ENCODE results near the gene EXOC4. TPM values are rescaled to one million over a fixed set of nuclear protein-coding genes. Genes with fewer than 3 reads are reported as not detected.

EXOC4 gene
- total RNA-seq, 4 donors from 2014 or later: 59.2 to 88.7 (median 71.6) TPM

- ATAC-seq (ENCODE audit: low FRiP score) (no peak), DNase-seq (ENCODE audit: low spot score) (no peak)
- no peak for TF ChIP-seq CTCF (IDR thresholded peaks at IDR 0.05)
Observed at GRCh38 chr7:133712544-133712943, 459.7 kb downstream of the EXOC4 start.

GRCh38 chr7:133714654-133715053, 461.8 kb downstream of the EXOC4 start:
- no peak for TF ChIP-seq CTCF (IDR thresholded peaks at IDR 0.05)
- ATAC-seq (ENCODE audit: low FRiP score): no peak
- DNase-seq (ENCODE audit: low spot score): no peak

- ATAC-seq (ENCODE audit: low FRiP score) (no peak), DNase-seq (ENCODE audit: low spot score) (no peak)
- no peak for TF ChIP-seq CTCF (IDR thresholded peaks at IDR 0.05)
Observed at GRCh38 chr7:133718131-133718530, 465.3 kb downstream of the EXOC4 start.

GRCh38 chr7:133723044-133723443, 470.2 kb downstream of the EXOC4 start:
- TF ChIP-seq CTCF (IDR thresholded peaks at IDR 0.05): no peak
- DNase-seq (ENCODE audit: low spot score): no peak
- no peak for ATAC-seq (ENCODE audit: low FRiP score)

GRCh38 chr7:133724148-133724547, 471.3 kb downstream of the EXOC4 start:
- ATAC-seq (ENCODE audit: low FRiP score) (no peak), DNase-seq (ENCODE audit: low spot score) (no peak)
- no peak for TF ChIP-seq CTCF (IDR thresholded peaks at IDR 0.05)

GRCh38 chr7:133724694-133725093, 471.8 kb downstream of the EXOC4 start:
- ATAC-seq (ENCODE audit: low FRiP score): no peak
- no peak for DNase-seq (ENCODE audit: low spot score)

More at GRCh38 chr7:133724694-133725093, 471.8 kb downstream of the EXOC4 start:
- TF ChIP-seq CTCF (IDR thresholded peaks at IDR 0.05): no peak

All from omental fat pad (tissue), 4 donors.